ENCODE data around the gene LFNG.

Gene LFNG

GRCh38 chr7:2493205-2494164 lies 26.1 kb upstream of the LFNG start:
- Mint-ChIP-seq H3K4me1 (peaks cover 56% of the 10 kb centered on the region), H3K27me3 (ENCODE audit: low read depth) (peaks cover 4% of the 10 kb centered on the region), H3K9me3 (no peaks in the 10 kb centered on the region), H3K4me3 (no peak overlapping the region), H3K27ac (peak overlapping the region; percentile 62 to 93 (median 82)), H3K36me3 (ENCODE audit: low read depth) (no peaks in the 10 kb centered on the region)
- no peak for TF ChIP-seq CTCF (IDR thresholded peaks at IDR 0.05; ENCODE audit: unreplicated experiment in 3 of 3)

- Mint-ChIP-seq H3K27ac (peak overlapping the region in 2 of 3 experiments; percentile 54 to 63), H3K4me3 (peak overlapping the region in 1 of 3 experiments; percentile 21), H3K36me3 (ENCODE audit: low read depth) (no peaks in the 10 kb centered on the region), H3K27me3 (ENCODE audit: low read depth) (peaks cover 4% of the 10 kb centered on the region), H3K4me1 (peaks cover 56% of the 10 kb centered on the region), H3K9me3 (no peaks in the 10 kb centered on the region)
- TF ChIP-seq CTCF (IDR thresholded peaks at IDR 0.05; ENCODE audit: unreplicated experiment in 3 of 3), result no peak
Measured at GRCh38 chr7:2494191-2495130, 25.1 kb upstream of the LFNG start.

GRCh38 chr7:2495418-2496299 lies 23.9 kb upstream of the LFNG start:
- Mint-ChIP-seq H3K4me1 (peaks cover 59% of the 10 kb centered on the region), H3K4me3 (no peak overlapping the region), H3K9me3 (no peaks in the 10 kb centered on the region), H3K27ac (peak overlapping the region; percentile 63 to 86 (median 83)), H3K27me3 (ENCODE audit: low read depth) (peaks cover 5% of the 10 kb centered on the region), H3K36me3 (ENCODE audit: low read depth) (no peaks in the 10 kb centered on the region)
- TF ChIP-seq CTCF (IDR thresholded peaks at IDR 0.05; ENCODE audit: unreplicated experiment in 3 of 3), result no peak

- TF ChIP-seq CTCF (IDR thresholded peaks at IDR 0.05; ENCODE audit: unreplicated experiment in 3 of 3), result no peak
- Mint-ChIP-seq H3K27me3 (ENCODE audit: low read depth) (peaks cover 7% of the 10 kb centered on the region), H3K27ac (peak overlapping the region; percentile 63 to 86 (median 83)), H3K4me1 (peaks cover 61% of the 10 kb centered on the region), H3K4me3 (peak overlapping the region in 2 of 3 experiments; percentile 11 to 32), H3K36me3 (ENCODE audit: low read depth) (no peaks in the 10 kb centered on the region), H3K9me3 (no peaks in the 10 kb centered on the region)
Measured at GRCh38 chr7:2496375-2496774, 23.2 kb upstream of the LFNG start.

- TF ChIP-seq CTCF (IDR thresholded peaks at IDR 0.05; ENCODE audit: unreplicated experiment in 3 of 3), result no peak
- Mint-ChIP-seq H3K4me3 (peak overlapping the region in 2 of 3 experiments; percentile 17 to 36), H3K36me3 (ENCODE audit: low read depth) (no peaks in the 10 kb centered on the region), H3K27me3 (ENCODE audit: low read depth) (peaks cover 4% of the 10 kb centered on the region), H3K4me1 (peaks cover 66% of the 10 kb centered on the region), H3K9me3 (no peaks in the 10 kb centered on the region), H3K27ac (peak overlapping the region; percentile 83 to 88 (median 86))
Measured at GRCh38 chr7:2497065-2497464, 22.5 kb upstream of the LFNG start.

Data from nephron (organoid).